ENCODE measurements around the gene CDC42EP1. TPM values are rescaled to one million over a fixed set of nuclear protein-coding genes. Genes with fewer than 3 reads are reported as not detected.

Gene CDC42EP1
- total and polyA plus RNA-seq, 2 donors (not counting 3 experiments of a cell fraction or from before 2014, with no cell fraction given): 82.2 to 141 TPM

- H3K27me3 ChIP-seq (ENCODE audit: control insufficient read depth in 2 of 2, insufficient read depth in 2 of 2, low read length in 2 of 2): no peaks in the 10 kb centered on the region
- no TSS peak for BruUV-seq (replicated peaks)
- no peaks in the 10 kb centered on the region for H3K9me3 ChIP-seq (replicated peaks; ENCODE audit: control insufficient read depth, insufficient read depth, low read length)
- FAIRE-seq (no peak), DNase-seq (ENCODE audit: low read depth, low spot score) (no peak)
- no peak overlapping the region for H3K9ac ChIP-seq (replicated peaks; ENCODE audit: extremely low read depth, insufficient read depth, low read length)
- H3K4me3 ChIP-seq (replicated peaks in 1 of 3; ENCODE audit: insufficient read depth in 1 of 3, low read depth in 1 of 3, low read length in 3 of 3): no peak overlapping the region
- peaks cover 26% of the 10 kb centered on the region for H3K79me2 ChIP-seq (ENCODE audit: control insufficient read depth, insufficient read depth, low read length)
- H3K4me1 ChIP-seq (ENCODE audit: control insufficient read depth, extremely low read depth, insufficient read depth, low read length): peaks cover 19% of the 10 kb centered on the region
- no peak overlapping the region for H3K4me2 ChIP-seq (ENCODE audit: insufficient read depth, low read length)
- H3K36me3 ChIP-seq (ENCODE audit: control insufficient read depth in 2 of 2, extremely low read depth in 1 of 2, insufficient read depth in 2 of 2, low read length in 2 of 2): peaks cover 0 to 4% of the 10 kb centered on the region in 2 experiments
- H3K27ac ChIP-seq (ENCODE audit: insufficient read depth, low read depth, low read length): no peak overlapping the region
- CTCF ChIA-PET: interaction anchor here (1.6 to 5.7 kb wide), 4 partner anchors 8 to 23 kb away, joined by 3 to 92 read pairs (median 8); no protein-coding TSS in a partner anchor
- TF ChIP-seq MYC (IDR thresholded peaks at IDR 0.05; ENCODE audit: low read depth, low read length) (no peak), EZH2 (IDR thresholded peaks at IDR 0.05; ENCODE audit: borderline replicate concordance, low read depth, low read length, severe bottlenecking) (no peak), CTCF (IDR thresholded peaks at IDR 0.05; ENCODE audit: extremely low read depth in 1 of 2, insufficient read depth in 1 of 2, low read depth in 1 of 2, low read length in 2 of 2) (no peak)
- H4K20me1 ChIP-seq (replicated peaks; ENCODE audit: control insufficient read depth, extremely low read depth, insufficient read depth, low read length): no peaks in the 10 kb centered on the region
- H2AFZ ChIP-seq (ENCODE audit: low read depth, low read length): no peak overlapping the region
- POLR2A ChIA-PET: no interaction called here
- dilution Hi-C loops (cut with MboI; ENCODE audit: extremely low pct_ligation_motif_present, low sequenced_read_pairs): no loop called here
- no peaks in the 10 kb centered on the region for H3K9me1 ChIP-seq (replicated peaks; ENCODE audit: control insufficient read depth, extremely low read depth, insufficient read depth, low read length)
- intact Hi-C loops (cut with micrococcal nuclease): no loop called here
Measured at GRCh38 chr22:37610480-37611129, 50.3 kb downstream of the CDC42EP1 start.

GRCh38 chr22:37611207-37611606 lies 50.9 kb downstream of the CDC42EP1 start:
- POLR2A ChIA-PET: no interaction called here
- Histone ChIP-seq H3K27me3 (ENCODE audit: control insufficient read depth in 2 of 2, insufficient read depth in 2 of 2, low read length in 2 of 2) (no peaks in the 10 kb centered on the region), H3K4me1 (ENCODE audit: control insufficient read depth, extremely low read depth, insufficient read depth, low read length) (peaks cover 19% of the 10 kb centered on the region), H3K79me2 (ENCODE audit: control insufficient read depth, insufficient read depth, low read length) (peaks cover 26% of the 10 kb centered on the region), H4K20me1 (replicated peaks; ENCODE audit: control insufficient read depth, extremely low read depth, insufficient read depth, low read length) (no peaks in the 10 kb centered on the region), H3K4me2 (ENCODE audit: insufficient read depth, low read length) (no peak overlapping the region), H3K9me1 (replicated peaks; ENCODE audit: control insufficient read depth, extremely low read depth, insufficient read depth, low read length) (no peaks in the 10 kb centered on the region), H3K9me3 (replicated peaks; ENCODE audit: control insufficient read depth, insufficient read depth, low read length) (no peaks in the 10 kb centered on the region), H2AFZ (ENCODE audit: low read depth, low read length) (no peak overlapping the region), H3K36me3 (ENCODE audit: control insufficient read depth in 2 of 2, extremely low read depth in 1 of 2, insufficient read depth in 2 of 2, low read length in 2 of 2) (peaks cover 0 to 6% of the 10 kb centered on the region in 2 experiments), H3K9ac (replicated peaks; ENCODE audit: extremely low read depth, insufficient read depth, low read length) (no peak overlapping the region), H3K27ac (ENCODE audit: insufficient read depth, low read depth, low read length) (no peak overlapping the region), H3K4me3 (replicated peaks in 1 of 3; ENCODE audit: insufficient read depth in 1 of 3, low read depth in 1 of 3, low read length in 3 of 3) (no peak overlapping the region)
- TF ChIP-seq POLR2AphosphoS5 (IDR thresholded peaks at IDR 0.05; ENCODE audit: insufficient read depth, low read depth, low read length) (no peak), JUN (IDR thresholded peaks at IDR 0.05; ENCODE audit: borderline replicate concordance, insufficient read depth, insufficient read length, low read depth) (no peak), CTCF (IDR thresholded peaks at IDR 0.05; ENCODE audit: extremely low read depth in 1 of 2, insufficient read depth in 1 of 2, low read depth in 1 of 2, low read length in 2 of 2) (no peak), POLR2A (IDR thresholded peaks at IDR 0.05; ENCODE audit: low read depth, low read length) (no peak), EZH2 (IDR thresholded peaks at IDR 0.05; ENCODE audit: borderline replicate concordance, low read depth, low read length, severe bottlenecking) (no peak), MYC (IDR thresholded peaks at IDR 0.05; ENCODE audit: low read depth, low read length) (no peak), GATA2 (IDR thresholded peaks at IDR 0.05; ENCODE audit: insufficient read depth, insufficient read length, low read depth, low read length) (no peak), MAX (IDR thresholded peaks at IDR 0.05; ENCODE audit: insufficient read depth, insufficient read length) (no peak), FOS (IDR thresholded peaks at IDR 0.05; ENCODE audit: borderline replicate concordance, insufficient read depth, low read length) (no peak)
- intact Hi-C loops (cut with micrococcal nuclease): no loop called here
- CTCF ChIA-PET: interaction anchor here (1.6 kb wide), 2 partner anchors 14 to 22 kb away, joined by 3 read pairs; no protein-coding TSS in a partner anchor
- no peak for DNase-seq (ENCODE audit: low read depth, low spot score)
- no TSS peak for BruUV-seq (replicated peaks)
- no peak for FAIRE-seq
- dilution Hi-C loops (cut with MboI; ENCODE audit: extremely low pct_ligation_motif_present, low sequenced_read_pairs): no loop called here

Measured in endothelial cell of umbilical vein (primary cell).